GM23338 (cell line): ENCODE data around the gene UNKL. TPM values are rescaled to one million over a fixed set of nuclear protein-coding genes. Genes with fewer than 3 reads are reported as not detected.

Experiments used
- ATAC-seq: fragments of 200-7000 bp; cut with Tn5 transposase; 3 replicates; pipeline ENCODE4 v1.9.1; 2020
- DNase-seq: peaks from one replicate; pipeline ENCODE4 v3.0.0-alpha.2; 2015; ENCODE audit warnings: low spot score
- H2AFZ ChIP-seq: fragments of 200-600 bp; sonication (generic); 2 replicates; pipeline ENCODE4 v1.8.0; 2016; ENCODE audit warnings: antibody characterized with exemption, mild to moderate bottlenecking, moderate library complexity
- H3F3A ChIP-seq: fragments of 200-600 bp; sonication (generic); replicated peaks from 2 replicates; pipeline ENCODE4 v1.8.0; 2017; ENCODE audit warnings: antibody characterized with exemption, mixed run types, low read depth
- H3K27ac ChIP-seq: fragments of 200-600 bp; sonication (generic); 2 replicates; pipeline ENCODE4 v1.6.1; 2016; ENCODE audit warnings: low read depth
- H3K27me3 ChIP-seq: fragments of 200-600 bp; sonication (generic); 2 replicates; pipeline ENCODE4 v1.8.0; 2016; ENCODE audit warnings: mild to moderate bottlenecking, mixed run types, moderate library complexity; ENCODE audit not compliant: insufficient read depth
- H3K36me3 ChIP-seq: fragments of 200-600 bp; sonication (generic); 2 replicates; pipeline ENCODE4 v1.8.0; 2016; ENCODE audit warnings: mild to moderate bottlenecking; ENCODE audit not compliant: insufficient read depth
- H3K4me1 ChIP-seq: fragments of 200-600 bp; sonication (generic); 2 replicates; pipeline ENCODE4 v1.8.0; 2016; ENCODE audit warnings: mild to moderate bottlenecking, moderate library complexity; ENCODE audit not compliant: insufficient read depth
- H3K4me2 ChIP-seq: fragments of 200-600 bp; sonication (generic); 2 replicates; pipeline ENCODE4 v1.7.1; 2017; ENCODE audit warnings: mixed run types
- H3K4me3 ChIP-seq: fragments of 200-600 bp; sonication (generic); 2 replicates; pipeline ENCODE4 v1.6.1; 2016; ENCODE audit warnings: mixed run types
- H3K79me2 ChIP-seq: fragments of 200-600 bp; sonication (generic); replicated peaks from 2 replicates; pipeline ENCODE4 v1.8.0; 2017; ENCODE audit warnings: mild to moderate bottlenecking; ENCODE audit not compliant: insufficient read depth
- H3K9me2 ChIP-seq: fragments of 200-600 bp; sonication (generic); 2 replicates; pipeline ENCODE4 v1.8.0; 2017; ENCODE audit not compliant: insufficient read depth
- H4K20me1 ChIP-seq: fragments of 200-600 bp; sonication (generic); replicated peaks from 2 replicates; pipeline ENCODE4 v1.8.0; 2017; ENCODE audit warnings: mild to moderate bottlenecking; ENCODE audit not compliant: insufficient read depth
- H3K27ac Mint-ChIP-seq: 2 replicates; pipeline ENCODE4 v1.8.0; 2020; ENCODE audit warnings: inconsistent platforms, mild to moderate bottlenecking, moderate library complexity, mixed read lengths
- H3K27me3 Mint-ChIP-seq: 3 replicates; pipeline ENCODE4 v1.8.0; 2022; ENCODE audit warnings: low read depth, mild to moderate bottlenecking, moderate library complexity, mixed read lengths, inconsistent platforms; ENCODE audit not compliant: insufficient read depth, poor library complexity
- H3K36me3 Mint-ChIP-seq: 3 replicates; pipeline ENCODE4 v1.8.0; 2021; ENCODE audit warnings: low read depth, mild to moderate bottlenecking, inconsistent platforms, moderate library complexity, mixed read lengths
- H3K4me1 Mint-ChIP-seq: 3 replicates; pipeline ENCODE4 v1.8.0; 2020; ENCODE audit warnings: mild to moderate bottlenecking, inconsistent platforms, mixed read lengths
- H3K4me3 Mint-ChIP-seq: 3 replicates; pipeline ENCODE4 v1.8.0; 2021; ENCODE audit warnings: moderate library complexity, mild to moderate bottlenecking, inconsistent platforms, mixed read lengths
- H3K9me3 Mint-ChIP-seq: 3 replicates; pipeline ENCODE4 v1.8.0; 2020; ENCODE audit warnings: moderate library complexity, mild to moderate bottlenecking, inconsistent platforms, mixed read lengths
- CREB1 ChIP-seq: fragments of 250-450 bp; sonication (Bioruptor Pico); IDR thresholded peaks from 2 replicates; pipeline ENCODE4 v1.5.0; 2020; ENCODE audit warnings: low read depth, mild to moderate bottlenecking, moderate library complexity
- CTCF ChIP-seq, 2 experiments: fragments of 200-600 bp in 1 of 2; sonication (generic) in 1 of 2; conservative IDR thresholded peaks; 2 replicates each; pipeline versions ENCODE4 v1.5.1 to v1.6.1; 2016 to 2017; ENCODE audit warnings: antibody characterized with exemption in 2 of 2, low read depth in 2 of 2, mild to moderate bottlenecking in 2 of 2, moderate library complexity in 1 of 2
- EZH2 ChIP-seq: fragments of 200-600 bp; sonication (generic); IDR thresholded peaks from one replicate; pipeline ENCODE4 v1.8.0; 2017; ENCODE audit warnings: antibody characterized with exemption, mild to moderate bottlenecking, low read depth; ENCODE audit not compliant: unreplicated experiment
- EZH2phosphoT487 ChIP-seq: fragments of 200-600 bp; sonication (generic); IDR thresholded peaks from one replicate; pipeline ENCODE4 v1.8.1; 2018; ENCODE audit warnings: antibody characterized with exemption; ENCODE audit not compliant: unreplicated experiment
- JUNB ChIP-seq: IDR thresholded peaks from one replicate; pipeline ENCODE4 v1.6.1; 2016; ENCODE audit warnings: antibody characterized with exemption; ENCODE audit not compliant: unreplicated experiment
- NANOG ChIP-seq: IDR thresholded peaks from 2 replicates; pipeline ENCODE4 v1.6.1; 2016; ENCODE audit warnings: antibody characterized with exemption, borderline replicate concordance
- STAT1 ChIP-seq: IDR thresholded peaks from one replicate; pipeline ENCODE4 v1.6.1; 2016; ENCODE audit warnings: antibody characterized with exemption; ENCODE audit not compliant: unreplicated experiment
- ZNF114 ChIP-seq: fragments of 250-450 bp; sonication (Bioruptor Pico); IDR thresholded peaks from 2 replicates; pipeline ENCODE4 v1.5.0; 2020; ENCODE audit warnings: mild to moderate bottlenecking, moderate library complexity
- ZNF462 ChIP-seq: fragments of 250-450 bp; sonication (Bioruptor Pico); IDR thresholded peaks from 2 replicates; pipeline ENCODE4 v1.5.0; 2020; ENCODE audit warnings: mild to moderate bottlenecking, moderate library complexity
- polyA plus RNA-seq: library from polyadenylated mRNA; unstranded; fragments of >200 nt; fragmentation: Nextera tagmentation; extraction: Ambion mirVana; gene quantifications from 2 replicates; pipeline ENCODE4 v1.2.1, GENCODE V29; 2016
- total RNA-seq: library from RNA; depleted of rRNA; stranded (reverse); fragments of >200 nt; shearing (Covaris generic); gene quantifications from 2 replicates; pipeline ENCODE4 v1.2.3, GENCODE V29; 2014
- TF ChIP-seq, protein P1 (sequence below): IDR thresholded peaks from 2 replicates; pipeline ENCODE4 v1.6.1; 2016; ENCODE audit warnings: antibody characterized with exemption

Gene UNKL
- total and polyA plus RNA-seq, 2 experiments from 2014 or later = 16.7 to 28.7 TPM

DNA sequence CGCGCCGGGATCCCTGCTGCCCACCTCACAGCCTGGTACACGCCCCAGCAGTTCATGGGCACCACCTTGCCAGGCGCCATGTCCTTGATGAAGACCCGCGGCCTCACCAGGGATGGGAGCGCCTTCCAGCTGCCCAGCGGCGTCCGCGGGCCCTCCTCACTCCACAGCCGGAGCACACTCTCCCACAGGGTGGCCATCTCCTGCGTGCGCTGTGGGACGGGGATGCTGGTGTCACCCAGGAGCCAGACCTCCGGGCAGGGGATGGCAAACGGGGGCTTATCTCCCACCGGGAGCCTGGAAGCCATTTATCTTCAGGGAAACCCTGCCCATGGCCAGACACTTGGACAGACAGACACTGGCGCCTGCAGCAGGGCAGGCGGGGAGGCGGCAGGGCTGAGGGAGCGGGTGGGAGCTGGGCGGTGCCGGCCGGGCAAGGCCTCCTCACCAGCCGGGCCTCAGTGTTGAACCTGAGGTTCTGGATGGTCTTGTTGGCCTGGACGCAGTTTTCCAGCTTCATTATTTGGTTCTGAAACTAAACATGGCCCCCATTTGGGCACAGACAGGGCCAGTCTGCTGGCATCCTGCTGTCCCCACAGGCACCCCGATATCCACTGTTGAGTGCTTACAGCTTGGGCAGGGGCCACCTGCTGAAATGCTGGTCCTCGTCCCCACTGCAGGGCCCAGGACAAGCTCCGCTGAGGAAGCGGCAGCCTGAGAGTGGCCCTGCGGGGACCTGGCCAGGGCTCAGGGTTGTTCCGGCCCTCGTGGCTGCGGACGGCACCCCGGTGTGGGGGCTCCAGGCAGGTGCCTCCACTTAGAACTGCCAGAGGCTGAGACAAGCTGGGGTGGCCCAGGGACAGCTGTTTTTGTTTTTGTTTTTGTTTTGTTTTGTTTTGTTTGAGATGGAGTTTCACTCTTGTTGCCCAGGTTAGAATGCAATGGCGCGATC, 20.4 kb upstream of the UNKL start (continued):
- TF ChIP-seq ZNF114 (CRISPR knock-in tag) (no peak), CREB1 (CRISPR knock-in tag) (no peak), EZH2 (no peak), CTCF (conservative IDR thresholded peaks at IDR 0.05; ENCODE audit: low read depth in 2 of 2) (no peak), EZH2phosphoT487 (no peak), NANOG (no peak), JUNB (no peak)

- Histone ChIP-seq H3K36me3 (no peaks in the 10 kb centered on the region), H2AFZ (no peak overlapping the region), H3K4me2 (no peak overlapping the region), H3K79me2 (no peaks in the 10 kb centered on the region), H4K20me1 (no peaks in the 10 kb centered on the region), H3F3A (no peaks in the 10 kb centered on the region), H3K27me3 (no peaks in the 10 kb centered on the region), H3K4me1 (no peaks in the 10 kb centered on the region), H3K27ac (no peak overlapping the region), H3K9me2 (no peaks in the 10 kb centered on the region), H3K4me3 (no peak overlapping the region)
- H3K4me1 Mint-ChIP-seq = no peaks in the 10 kb centered on the region
- H3K27ac Mint-ChIP-seq = no peak overlapping the region
- H3K4me3 Mint-ChIP-seq = no peak overlapping the region
- ATAC-seq (no peak), DNase-seq (no peak)
- peaks cover 10% of the 10 kb centered on the region for H3K27me3 Mint-ChIP-seq
- H3K9me3 Mint-ChIP-seq = no peaks in the 10 kb centered on the region; the same call in 2 of the 3 replicates
- H3K36me3 Mint-ChIP-seq = no peaks in the 10 kb centered on the region
- TF ChIP-seq JUNB (no peak), CTCF (conservative IDR thresholded peaks at IDR 0.05; ENCODE audit: low read depth in 2 of 2) (no peak), STAT1 (no peak), ZNF462 (CRISPR knock-in tag) (no peak), NANOG (no peak)
- TF ChIP-seq, protein P1, sequence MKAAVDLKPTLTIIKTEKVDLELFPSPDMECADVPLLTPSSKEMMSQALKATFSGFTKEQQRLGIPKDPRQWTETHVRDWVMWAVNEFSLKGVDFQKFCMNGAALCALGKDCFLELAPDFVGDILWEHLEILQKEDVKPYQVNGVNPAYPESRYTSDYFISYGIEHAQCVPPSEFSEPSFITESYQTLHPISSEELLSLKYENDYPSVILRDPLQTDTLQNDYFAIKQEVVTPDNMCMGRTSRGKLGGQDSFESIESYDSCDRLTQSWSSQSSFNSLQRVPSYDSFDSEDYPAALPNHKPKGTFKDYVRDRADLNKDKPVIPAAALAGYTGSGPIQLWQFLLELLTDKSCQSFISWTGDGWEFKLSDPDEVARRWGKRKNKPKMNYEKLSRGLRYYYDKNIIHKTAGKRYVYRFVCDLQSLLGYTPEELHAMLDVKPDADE = no peak
These were observed 19.3 kb upstream of the UNKL start for GRCh38 chr16:1433756-1434155.
